GM10248 (cell line): ENCODE results near the gene SH3PXD2A.

Source experiments
- CTCF ChIA-PET: fragments of 300-600 bp; sonication (Branson Sonifier 250); formaldehyde crosslinking; extraction: SDS; loops from one replicate; lab custom pipeline; 2021; ENCODE audit warnings: antibody characterized with exemption; lab: Yijun Ruan, JAX
- POLR2A ChIA-PET: fragments of 350-650 bp; sonication (Branson Sonifier 250); formaldehyde crosslinking; extraction: SDS; loops from one replicate; lab custom pipeline; 2020; ENCODE audit warnings: antibody characterized with exemption; lab: Yijun Ruan, JAX
- DNase-seq: peaks from one replicate; pipeline ENCODE4 v3.0.0; 2012; ENCODE audit errors: extremely low spot score
- CTCF ChIP-seq: IDR thresholded peaks from 2 replicates; pipeline ENCODE4 v1.5.1; 2012; ENCODE audit warnings: mild to moderate bottlenecking, low read depth; ENCODE audit errors: extremely low read depth, missing control alignments, control extremely low read depth

Gene SH3PXD2A

GRCh38 chr10:103724074-103724473, 131.3 kb downstream of the SH3PXD2A start:
- POLR2A ChIA-PET: no interaction called here
- no peak for TF ChIP-seq CTCF

GRCh38 chr10:103723557-103723956, 131.8 kb downstream of the SH3PXD2A start:
- TF ChIP-seq CTCF: no peak
- DNase-seq: no peak
- ChIA-PET POLR2A (no interaction called here), CTCF (interaction anchor here (8.7 kb wide), 1 partner anchor 11 kb away, joined by 52 read pairs; no protein-coding TSS in a partner anchor)

More at GRCh38 chr10:103724074-103724473, 131.3 kb downstream of the SH3PXD2A start:
- DNase-seq: no peak
- CTCF ChIA-PET: interaction anchor here (8.7 kb wide), 1 partner anchor 11 kb away, joined by 52 read pairs; no protein-coding TSS in a partner anchor

- TF ChIP-seq CTCF: no peak
- CTCF ChIA-PET: interaction anchor here (0.6 to 8.7 kb wide), 3 partner anchors 10 to 237 kb away, joined by 4 to 52 read pairs (median 4); no protein-coding TSS in a partner anchor
- DNase-seq: no peak
- POLR2A ChIA-PET: interaction anchor here (0.9 kb wide), 1 partner anchor 50 kb away, joined by 5 read pairs; no protein-coding TSS in a partner anchor
Observed at GRCh38 chr10:103722632-103723031, 132.7 kb downstream of the SH3PXD2A start.

- DNase-seq: no peak
- ChIA-PET CTCF (interaction anchor here (0.8 to 8.7 kb wide), 3 partner anchors 8 to 44 kb away, joined by 3 to 52 read pairs (median 3); no protein-coding TSS in a partner anchor), POLR2A (no interaction called here)
- TF ChIP-seq CTCF: no peak
Observed at GRCh38 chr10:103720964-103721335, 134.4 kb downstream of the SH3PXD2A start.

GRCh38 chr10:103720328-103720963, 134.9 kb downstream of the SH3PXD2A start:
- no peak for DNase-seq
- ChIA-PET CTCF (interaction anchor here (8.7 kb wide), 1 partner anchor 7 kb away, joined by 52 read pairs; no protein-coding TSS in a partner anchor), POLR2A (no interaction called here)
- no peak for TF ChIP-seq CTCF

- no peak for TF ChIP-seq CTCF
- POLR2A ChIA-PET: interaction anchor here (0.7 kb wide), 1 partner anchor 128 kb away, joined by 3 read pairs; no protein-coding TSS in a partner anchor
- CTCF ChIA-PET: no interaction called here
- DNase-seq: no peak
Observed at GRCh38 chr10:103719036-103719435, 136.3 kb downstream of the SH3PXD2A start.
